ENCODE measurements around the gene CAPRIN2. TPM values are rescaled to one million over a fixed set of nuclear protein-coding genes. Genes with fewer than 3 reads are reported as not detected.

The CAPRIN2 gene
- total and polyA plus RNA-seq, 2 of the 8 experiments (the other 6 are each of a cell fraction or from before 2014, with no cell fraction given) = 24.8 to 52.0 TPM

DNA sequence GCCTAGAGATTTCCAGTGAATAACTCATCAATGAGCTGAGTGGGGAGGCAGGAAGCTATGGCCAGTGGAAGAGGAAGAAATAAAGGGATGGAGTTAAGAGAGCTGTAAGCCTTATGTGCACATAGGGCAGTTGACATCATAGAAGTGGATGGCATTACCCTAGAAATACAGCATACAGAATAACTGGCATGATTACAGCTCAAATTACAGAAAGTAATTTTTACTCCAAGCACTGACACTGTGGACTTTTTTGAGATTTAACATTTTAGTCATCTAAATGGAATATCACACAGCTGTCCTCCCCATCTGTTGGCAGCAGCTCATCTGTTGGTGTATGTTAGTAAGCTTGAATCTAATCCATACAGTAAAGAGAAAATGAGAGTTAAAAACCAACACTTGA lies 53.7 kb downstream of the CAPRIN2 start:
- Histone ChIP-seq H3K18ac (ENCODE audit: extremely low read depth, low read length) (no peak overlapping the region), H3K4me2 (ENCODE audit: insufficient read depth in 1 of 2, low read depth in 2 of 2, low read length in 2 of 2) (no peak overlapping the region), H3K27ac (ENCODE audit: low read depth, low read length) (no peak overlapping the region), H2AFZ (ENCODE audit: low read length) (no peak overlapping the region), H3K27me3 (replicated peaks in 1 of 4; ENCODE audit: control insufficient read depth in 3 of 4, extremely low read depth in 1 of 4, insufficient read depth in 3 of 4, low read length in 3 of 4) (no peaks in the 10 kb centered on the region), H3K79me1 (ENCODE audit: low read depth, low read length) (no peaks in the 10 kb centered on the region), H3K4ac (replicated peaks; ENCODE audit: insufficient read length, low read depth, low read length) (no peak overlapping the region), H2BK15ac (ENCODE audit: low read length) (no peak overlapping the region), H2BK12ac (ENCODE audit: low read depth, low read length) (no peak overlapping the region), H3K56ac (replicated peaks; ENCODE audit: insufficient read length, low read depth, low read length) (no peak overlapping the region), H3K9me3 (ENCODE audit: insufficient read depth in 2 of 2, low read depth in 1 of 2, low read length in 1 of 2) (no peaks in the 10 kb centered on the region), H3K23ac (ENCODE audit: insufficient read length) (no peak overlapping the region), H4K20me1 (replicated peaks in 1 of 2; ENCODE audit: control insufficient read depth in 1 of 2, insufficient read depth in 2 of 2, low read length in 2 of 2) (no peaks in the 10 kb centered on the region), H3K23me2 (ENCODE audit: low read depth, low read length) (peaks cover 3% of the 10 kb centered on the region), H2BK120ac (replicated peaks; ENCODE audit: low read depth, low read length) (no peak overlapping the region), H3K36me3 (ENCODE audit: control insufficient read depth in 2 of 4, insufficient read depth in 4 of 4, low read length in 3 of 4) (no peaks in the 10 kb centered on the region), H3K79me2 (ENCODE audit: control insufficient read depth in 1 of 2, insufficient read depth in 2 of 2, low read length in 2 of 2) (no peaks in the 10 kb centered on the region), H3K9ac (replicated peaks in 1 of 4; ENCODE audit: extremely low read depth in 1 of 4, low read depth in 3 of 4, low read length in 3 of 4) (no peak overlapping the region), H3K14ac (ENCODE audit: insufficient read length) (no peak overlapping the region), H2BK20ac (ENCODE audit: low read length) (no peak overlapping the region), H4K8ac (ENCODE audit: extremely low read depth, insufficient read depth, low read length) (no peak overlapping the region), H2AK5ac (ENCODE audit: low read depth, low read length) (no peak overlapping the region), H4K5ac (ENCODE audit: insufficient read length, low read depth, low read length) (no peak overlapping the region), H4K91ac (replicated peaks; ENCODE audit: insufficient read length, low read length) (no peak overlapping the region), H3K4me3 (ENCODE audit: extremely low read depth in 1 of 4, insufficient read depth in 2 of 4, low read depth in 3 of 4, low read length in 4 of 4) (no peak overlapping the region), H3K4me1 (replicated peaks in 1 of 4; ENCODE audit: control insufficient read depth in 3 of 4, insufficient read depth in 4 of 4, low read length in 3 of 4) (peaks cover 0 to 4% (median 2%) of the 10 kb centered on the region in 4 experiments; a peak in 2 of 7 replicates), H2BK5ac (ENCODE audit: low read depth, low read length) (no peak overlapping the region)
- no peak for DNase-seq (ENCODE audit: low read depth in 1 of 2, low spot score in 2 of 2)
- no peak for TF ChIP-seq SAP30 (IDR thresholded peaks at IDR 0.05; ENCODE audit: insufficient read depth, insufficient replicate concordance, low read length)
- no peak for TF ChIP-seq CBX5 (IDR thresholded peaks at IDR 0.05; ENCODE audit: low read depth, low read length)
- TF ChIP-seq RXRA (IDR thresholded peaks at IDR 0.05; ENCODE audit: insufficient read depth, low read depth, low read length) = no peak
- TF ChIP-seq RAD21 (IDR thresholded peaks at IDR 0.05 in 1 of 2, conservative IDR thresholded peaks at IDR 0.05 in 1 of 2; ENCODE audit: low read depth in 2 of 2, low read length in 2 of 2) = no peak
- CTCF ChIA-PET (ENCODE audit: partially characterized antibody) = interaction anchor here (0.6 to 1.5 kb wide), 3 partner anchors 43 to 1150 kb away, joined by 3 to 4 read pairs (median 4); no protein-coding TSS in a partner anchor
- POLR2A ChIA-PET (ENCODE audit: partially characterized antibody) = no interaction called here
- no peak for FAIRE-seq

Measured in H1 (cell line).